Activated T-cell treated with anti-CD3 and anti-CD28 coated beads, Interleukin-2, amount 50 U/mL, for 72 hours (primary cell): ENCODE data around the gene LINGO1. TPM values are rescaled to one million over a fixed set of nuclear protein-coding genes. Genes with fewer than 3 reads are reported as not detected.
A peak's percentile ranks its signal among the peaks of the same experiment; 100 is the strongest.

ENCODE experiments used
- ATAC-seq, 2 donors: fragments of 150-1000 bp; cut with Tn5 transposase; replicated peaks in 1 of 2; 2 replicates each; pipeline ENCODE4 v1.10.0; 2021; ENCODE audit warnings: moderate library complexity in 2 of 2, mild to moderate bottlenecking in 1 of 2
- DNase-seq, 2 donors: peaks; one replicate each; pipeline ENCODE4 v3.0.0; 2021 to 2022; ENCODE audit warnings: mixed read lengths in 1 of 2
- H3K27ac Mint-ChIP-seq: one replicate; pipeline ENCODE4 v1.8.0; 2022; ENCODE audit warnings: mild to moderate bottlenecking, moderate library complexity, mixed read lengths
- H3K27me3 Mint-ChIP-seq: one replicate; pipeline ENCODE4 v1.8.0; 2022; ENCODE audit warnings: low read depth, mixed read lengths
- H3K36me3 Mint-ChIP-seq, 2 donors: one replicate each; pipeline ENCODE4 v1.8.0; 2022; ENCODE audit warnings: mixed read lengths in 2 of 2, mild to moderate bottlenecking in 1 of 2; ENCODE audit not compliant: insufficient read depth in 2 of 2
- H3K4me1 Mint-ChIP-seq: one replicate; pipeline ENCODE4 v1.8.0; 2022; ENCODE audit warnings: low read depth, mixed read lengths
- H3K4me3 Mint-ChIP-seq, 2 donors: one replicate each; pipeline ENCODE4 v1.8.0; 2022; ENCODE audit warnings: mild to moderate bottlenecking in 2 of 2, mixed read lengths in 2 of 2, moderate library complexity in 2 of 2
- H3K9me3 Mint-ChIP-seq, 2 donors: one replicate each; pipeline ENCODE4 v1.8.0; 2022; ENCODE audit warnings: mixed read lengths in 2 of 2
- total RNA-seq, 2 donors: library from RNA; stranded (reverse); gene quantifications; one replicate each; pipeline ENCODE4 v1.2.3, GENCODE V29; 2022

The LINGO1 gene
- total RNA-seq, 2 donors from 2014 or later, result 0.17 TPM; not detected in 1

- no peaks in the 10 kb centered on the region for H3K36me3 Mint-ChIP-seq
- DNase-seq (no peak), ATAC-seq (no peak)
- no peak overlapping the region for H3K4me3 Mint-ChIP-seq
- no peaks in the 10 kb centered on the region for H3K9me3 Mint-ChIP-seq
- peaks cover 23% of the 10 kb centered on the region for H3K27me3 Mint-ChIP-seq
- no peaks in the 10 kb centered on the region for H3K4me1 Mint-ChIP-seq
- H3K27ac Mint-ChIP-seq, result no peak overlapping the region
Measured at GRCh38 chr15:77646104-77646694, 13.5 kb upstream of the LINGO1 start.

- H3K9me3 Mint-ChIP-seq, result no peaks in the 10 kb centered on the region
- H3K27ac Mint-ChIP-seq, result no peak overlapping the region
- H3K27me3 Mint-ChIP-seq, result peaks cover 20% of the 10 kb centered on the region
- H3K36me3 Mint-ChIP-seq, result no peaks in the 10 kb centered on the region
- H3K4me3 Mint-ChIP-seq, result no peak overlapping the region
- no peak for ATAC-seq
- no peaks in the 10 kb centered on the region for H3K4me1 Mint-ChIP-seq
- no peak for DNase-seq
Measured at GRCh38 chr15:77645602-77646001, 12.9 kb upstream of the LINGO1 start.

GRCh38 chr15:77644543-77645247 is 12.0 kb upstream of the LINGO1 start:
- Mint-ChIP-seq H3K9me3 (no peaks in the 10 kb centered on the region), H3K27me3 (peaks cover 11% of the 10 kb centered on the region), H3K4me1 (no peaks in the 10 kb centered on the region), H3K27ac (no peak overlapping the region), H3K36me3 (no peaks in the 10 kb centered on the region), H3K4me3 (no peak overlapping the region)
- DNase-seq (no peak), ATAC-seq (no peak)

- no peak overlapping the region for H3K27ac Mint-ChIP-seq
- no peaks in the 10 kb centered on the region for H3K36me3 Mint-ChIP-seq
- H3K9me3 Mint-ChIP-seq, result no peaks in the 10 kb centered on the region
- H3K4me3 Mint-ChIP-seq, result no peak overlapping the region
- ATAC-seq, result no peak
- H3K27me3 Mint-ChIP-seq, result peaks cover 10% of the 10 kb centered on the region
- no peak for DNase-seq
- H3K4me1 Mint-ChIP-seq, result no peaks in the 10 kb centered on the region
Measured at GRCh38 chr15:77643764-77644163, 11.1 kb upstream of the LINGO1 start.

GRCh38 chr15:77642793-77643430 is 10.2 kb upstream of the LINGO1 start:
- ATAC-seq, result no peak
- no peak overlapping the region for H3K4me3 Mint-ChIP-seq
- H3K27ac Mint-ChIP-seq, result no peak overlapping the region
- H3K4me1 Mint-ChIP-seq, result no peaks in the 10 kb centered on the region
- no peaks in the 10 kb centered on the region for H3K36me3 Mint-ChIP-seq
- H3K27me3 Mint-ChIP-seq, result peaks cover 8% of the 10 kb centered on the region
- no peaks in the 10 kb centered on the region for H3K9me3 Mint-ChIP-seq
- no peak for DNase-seq

- H3K36me3 Mint-ChIP-seq, result no peaks in the 10 kb centered on the region
- peaks cover 8% of the 10 kb centered on the region for H3K27me3 Mint-ChIP-seq
- no peaks in the 10 kb centered on the region for H3K9me3 Mint-ChIP-seq
- H3K27ac Mint-ChIP-seq, result no peak overlapping the region
- H3K4me3 Mint-ChIP-seq, result no peak overlapping the region
- no peaks in the 10 kb centered on the region for H3K4me1 Mint-ChIP-seq
- no peak for DNase-seq
- ATAC-seq, result no peak
Measured at GRCh38 chr15:77641999-77642398, 9.3 kb upstream of the LINGO1 start.

- Mint-ChIP-seq H3K4me3 (no peak overlapping the region), H3K9me3 (no peaks in the 10 kb centered on the region), H3K36me3 (no peaks in the 10 kb centered on the region), H3K4me1 (no peaks in the 10 kb centered on the region), H3K27ac (no peak overlapping the region), H3K27me3 (peaks cover 16% of the 10 kb centered on the region)
- no peak for DNase-seq
- ATAC-seq, result no peak
Measured at GRCh38 chr15:77640615-77641014, 7.9 kb upstream of the LINGO1 start.

- no peak for DNase-seq
- Mint-ChIP-seq H3K27ac (no peak overlapping the region), H3K27me3 (peaks cover 22% of the 10 kb centered on the region), H3K4me3 (no peak overlapping the region), H3K36me3 (no peaks in the 10 kb centered on the region), H3K9me3 (no peaks in the 10 kb centered on the region), H3K4me1 (peaks cover under 1% of the 10 kb centered on the region)
- no peak for ATAC-seq
Measured at GRCh38 chr15:77639431-77639830, 6.7 kb upstream of the LINGO1 start.

- DNase-seq (no peak), ATAC-seq (no peak)
- Mint-ChIP-seq H3K36me3 (no peaks in the 10 kb centered on the region), H3K4me3 (no peak overlapping the region), H3K4me1 (peaks cover 12% of the 10 kb centered on the region), H3K27ac (no peak overlapping the region), H3K27me3 (peaks cover 31% of the 10 kb centered on the region), H3K9me3 (no peaks in the 10 kb centered on the region)
Measured at GRCh38 chr15:77637851-77638692, 5.4 kb upstream of the LINGO1 start.

- Mint-ChIP-seq H3K4me3 (no peak overlapping the region), H3K36me3 (no peaks in the 10 kb centered on the region), H3K27ac (no peak overlapping the region), H3K4me1 (peaks cover 12% of the 10 kb centered on the region), H3K9me3 (no peaks in the 10 kb centered on the region), H3K27me3 (peaks cover 31% of the 10 kb centered on the region)
- ATAC-seq (no peak), DNase-seq (no peak)
Measured at GRCh38 chr15:77636209-77636608, 3.5 kb upstream of the LINGO1 start.

- Mint-ChIP-seq H3K4me3 (peak overlapping the region; percentile 56 to 73), H3K27ac (no peak overlapping the region), H3K36me3 (no peaks in the 10 kb centered on the region), H3K27me3 (peaks cover 40% of the 10 kb centered on the region), H3K4me1 (peaks cover 12% of the 10 kb centered on the region), H3K9me3 (no peaks in the 10 kb centered on the region)
- DNase-seq, result peak; percentile 72 to 83
- ATAC-seq, result peak; percentile 41 to 55
Measured at GRCh38 chr15:77634266-77634962, 1.7 kb upstream of the LINGO1 start.

GRCh38 chr15:77633913-77634265 is 1.2 kb upstream of the LINGO1 start:
- ATAC-seq (no peak), DNase-seq (no peak)
- H3K9me3 Mint-ChIP-seq, result no peaks in the 10 kb centered on the region
- no peaks in the 10 kb centered on the region for H3K36me3 Mint-ChIP-seq
- H3K4me1 Mint-ChIP-seq, result peaks cover 12% of the 10 kb centered on the region
- H3K27me3 Mint-ChIP-seq, result peaks cover 40% of the 10 kb centered on the region
- no peak overlapping the region for H3K27ac Mint-ChIP-seq
- H3K4me3 Mint-ChIP-seq, result peak overlapping the region; percentile 63 to 73
